Measurements from ENCODE around the gene PSG11. TPM values are rescaled to one million over a fixed set of nuclear protein-coding genes. Genes with fewer than 3 reads are reported as not detected.
"Not testable (repeated sequence)": the region's sequence is repeated elsewhere in the genome, so short reads cannot be mapped to it uniquely, and the experiment has no call there.

The PSG11 gene
- under 1 TPM in 2 of 3 donors, not detected in 1; 0.24 to 0.30 TPM for polyA plus RNA-seq (ENCODE audit: insufficient read length in 3 of 3)
- long read RNA-seq, donor 1 = 0 reads
- long read RNA-seq, donor 2 = 0 reads
- long read RNA-seq, donor 3 = 0 reads
- long read RNA-seq, donor 4 = 0 reads
- long read RNA-seq, donor 5 = 0 reads
- long read RNA-seq, donor 6 = 0 reads
- long read RNA-seq, donor 7 = 0 reads
- long read RNA-seq, donor 8 = 0 reads
- long read RNA-seq, donor 9 = 0 reads
- long read RNA-seq, donor 10 = 0 reads
- long read RNA-seq, donor 11 = 0 reads
- long read RNA-seq, donor 12 = 0 reads
- long read RNA-seq, donor 13 = 0 reads
- long read RNA-seq, donor 14 = 0 reads
- long read RNA-seq, donor 15 = 0 reads
- long read RNA-seq, donor 16 = 0 reads

DNA sequence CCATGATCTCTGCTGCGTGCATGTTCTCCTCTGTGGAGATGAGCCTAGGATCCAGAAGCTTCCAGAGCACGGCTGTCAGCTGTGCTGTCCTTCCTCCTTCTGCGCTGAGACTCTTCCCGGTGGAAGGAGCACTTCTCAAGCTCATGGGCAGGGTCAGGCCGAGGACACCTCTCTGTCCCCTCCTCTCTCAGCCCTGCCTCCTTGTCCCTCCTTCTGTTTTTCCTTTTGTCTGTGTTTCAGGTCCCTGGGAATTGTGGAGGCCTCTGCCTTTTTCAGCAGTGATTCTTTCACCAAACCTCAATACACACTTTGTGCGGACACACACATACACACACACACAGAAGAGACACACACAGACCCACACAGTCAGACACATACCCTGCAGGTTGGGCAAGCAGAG lies at the start of gene PSG11:
Gene PSG11 (minus strand): TSS at position 101 of the 400 bp plus-strand sequence. CDS start 97 bp downstream, at position 4.
- DNase-seq (ENCODE audit: extremely low read depth in 1 of 11, low read depth in 9 of 11, low spot score in 4 of 11) = not testable (repeated sequence)

GRCh38 chr19:43062418-43062817 lies 36.1 kb upstream of the PSG11 start:
- not testable (repeated sequence) for DNase-seq (ENCODE audit: extremely low read depth in 1 of 11, low read depth in 9 of 11, low spot score in 4 of 11)

GRCh38 chr19:43061326-43061725 lies 35.1 kb upstream of the PSG11 start:
- not testable (repeated sequence) for DNase-seq (ENCODE audit: extremely low read depth in 1 of 11, low read depth in 9 of 11, low spot score in 4 of 11)

GRCh38 chr19:43060254-43060653 lies 34.0 kb upstream of the PSG11 start:
- not testable (repeated sequence) for DNase-seq (ENCODE audit: extremely low read depth in 1 of 11, low read depth in 9 of 11, low spot score in 4 of 11)

- not testable (repeated sequence) for DNase-seq (ENCODE audit: extremely low read depth in 1 of 11, low read depth in 9 of 11, low spot score in 4 of 11)
These were observed 33.2 kb upstream of the PSG11 start for GRCh38 chr19:43059482-43059881.

GRCh38 chr19:43058440-43058839 lies 32.2 kb upstream of the PSG11 start:
- not testable (repeated sequence) for DNase-seq (ENCODE audit: extremely low read depth in 1 of 11, low read depth in 9 of 11, low spot score in 4 of 11)

- DNase-seq (ENCODE audit: extremely low read depth in 1 of 11, low read depth in 9 of 11, low spot score in 4 of 11) = not testable (repeated sequence)
These were observed 21.7 kb upstream of the PSG11 start for GRCh38 chr19:43047966-43048365.

DNA sequence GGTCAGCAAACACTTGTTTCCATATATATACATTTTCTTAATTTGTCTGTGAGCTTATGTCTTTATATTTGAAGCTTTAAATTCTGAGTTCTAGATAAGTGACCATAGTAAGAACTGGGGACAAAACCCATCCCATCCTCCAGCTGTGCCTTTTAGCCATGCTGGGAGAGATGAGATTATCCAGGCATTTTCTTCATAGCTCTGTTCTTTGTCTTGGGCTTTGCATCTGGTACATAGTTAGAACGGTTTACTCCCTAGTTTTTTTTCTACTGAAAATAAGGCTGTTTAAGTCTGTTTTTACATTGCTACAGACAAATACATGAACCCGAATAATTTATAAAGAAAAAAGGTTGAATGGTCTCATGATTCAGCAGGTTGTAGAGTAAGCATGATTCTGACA lies 20.3 kb upstream of the PSG11 start:
- DNase-seq (ENCODE audit: extremely low read depth in 1 of 11, low read depth in 9 of 11, low spot score in 4 of 11) = not testable (repeated sequence)

GRCh38 chr19:43043492-43044180 lies 17.4 kb upstream of the PSG11 start:
- not testable (repeated sequence) for DNase-seq (ENCODE audit: extremely low read depth in 1 of 11, low read depth in 9 of 11, low spot score in 4 of 11)

DNA sequence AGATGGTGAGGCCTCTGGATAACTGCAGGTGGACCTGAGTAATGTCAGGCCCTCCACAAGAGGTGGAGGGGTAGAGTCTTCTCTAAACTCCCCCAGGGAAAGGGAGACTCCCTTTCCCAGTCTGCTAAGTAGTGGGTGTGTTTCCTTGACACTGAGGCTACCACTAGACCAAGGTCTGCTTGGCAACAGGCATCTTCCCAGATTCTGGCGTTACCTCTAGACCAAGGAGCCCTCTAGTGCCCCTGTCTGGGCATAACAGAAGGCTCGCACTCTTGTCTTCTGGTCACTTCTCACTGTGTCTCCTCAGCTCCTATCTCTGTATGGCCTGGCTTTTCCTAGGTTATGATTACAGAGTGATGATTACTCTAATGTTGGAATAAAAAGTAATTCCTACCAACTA lies 5.4 kb upstream of the PSG11 start:
- not testable (repeated sequence) for DNase-seq (ENCODE audit: extremely low read depth in 1 of 11, low read depth in 9 of 11, low spot score in 4 of 11)

GRCh38 chr19:43028866-43029265 lies 2.6 kb upstream of the PSG11 start:
- no peak for DNase-seq (ENCODE audit: extremely low read depth in 1 of 11, low read depth in 9 of 11, low spot score in 4 of 11)

DNA sequence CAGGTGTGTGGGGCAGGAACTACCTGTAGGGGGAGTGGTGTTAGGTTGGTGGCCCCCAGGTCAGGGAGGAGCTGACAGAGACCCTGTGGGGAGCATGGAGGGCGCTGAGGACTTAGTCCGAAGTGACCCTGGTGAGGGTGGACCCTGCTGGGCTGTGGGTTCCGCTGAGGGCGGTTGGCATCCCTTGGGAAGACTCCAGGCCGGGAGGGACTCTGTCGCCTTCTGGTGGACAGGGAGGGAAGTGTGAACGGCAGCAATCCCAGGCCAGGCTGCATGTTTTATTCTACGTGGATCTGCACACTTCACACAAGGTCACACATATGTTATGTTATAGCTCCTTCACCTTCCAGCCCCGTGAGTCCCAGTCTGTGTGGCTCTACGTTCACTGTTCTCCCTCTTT lies 1.7 kb upstream of the PSG11 start:
- DNase-seq (ENCODE audit: extremely low read depth in 1 of 11, low read depth in 9 of 11, low spot score in 4 of 11) = not testable (repeated sequence)

DNA sequence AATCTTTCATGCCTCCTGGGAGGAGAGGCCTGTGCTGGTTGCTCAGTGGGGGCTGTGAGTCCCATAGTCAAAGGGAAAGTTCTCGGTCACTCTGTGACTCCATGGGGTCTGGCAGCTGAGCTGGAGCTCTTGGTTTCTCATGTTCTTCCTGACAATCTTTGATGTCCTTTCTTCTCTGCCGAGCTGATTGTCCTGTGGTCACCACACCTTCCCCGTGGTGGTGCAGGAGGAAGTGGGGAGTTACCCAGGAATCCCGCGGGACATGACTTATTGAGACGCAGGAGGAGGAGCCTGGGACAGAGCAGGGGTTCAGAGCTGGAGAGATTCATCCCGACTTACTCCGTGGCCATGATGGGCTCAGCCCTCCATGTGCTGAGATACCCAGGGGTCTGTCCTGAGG lies 792 bp upstream of the PSG11 start:
- not testable (repeated sequence) for DNase-seq (ENCODE audit: extremely low read depth in 1 of 11, low read depth in 9 of 11, low spot score in 4 of 11)

GRCh38 chr19:43022098-43022497 lies 4.2 kb downstream of the PSG11 start:
- not testable (repeated sequence) for DNase-seq (ENCODE audit: extremely low read depth in 1 of 11, low read depth in 9 of 11, low spot score in 4 of 11)

DNA sequence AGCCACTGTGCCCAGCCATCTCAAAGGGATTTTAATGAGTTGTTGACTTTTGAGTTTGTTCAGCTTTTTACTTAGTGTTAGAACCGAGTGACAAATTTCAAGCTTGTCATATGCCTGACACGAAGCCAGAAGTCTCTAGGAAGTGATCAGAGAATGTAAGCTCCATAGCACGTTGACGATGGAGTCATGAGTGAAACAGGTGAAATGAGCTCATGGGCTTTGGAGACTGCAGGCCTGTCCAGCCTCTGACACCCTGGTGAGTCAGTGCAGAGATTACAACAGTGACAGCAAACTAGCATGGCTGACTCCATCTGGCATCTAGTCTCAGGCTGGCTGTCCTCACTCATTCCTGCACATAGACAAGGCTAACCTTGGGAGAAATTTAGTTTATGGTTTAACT lies 4.6 kb downstream of the PSG11 start:
- DNase-seq (ENCODE audit: extremely low read depth in 1 of 11, low read depth in 9 of 11, low spot score in 4 of 11) = not testable (repeated sequence)

- DNase-seq (ENCODE audit: extremely low read depth in 1 of 11, low read depth in 9 of 11, low spot score in 4 of 11) = peak in 1 of 11 donors; percentile 3
These were observed 6.7 kb downstream of the PSG11 start for GRCh38 chr19:43019588-43019987.

GRCh38 chr19:43005841-43006240 lies 20.4 kb downstream of the PSG11 start:
- DNase-seq (ENCODE audit: extremely low read depth in 1 of 11, low read depth in 9 of 11, low spot score in 4 of 11) = not testable (repeated sequence)

- DNase-seq (ENCODE audit: extremely low read depth in 1 of 11, low read depth in 9 of 11, low spot score in 4 of 11) = not testable (repeated sequence)
These were observed 21.4 kb downstream of the PSG11 start for GRCh38 chr19:43004846-43005245.

DNA sequence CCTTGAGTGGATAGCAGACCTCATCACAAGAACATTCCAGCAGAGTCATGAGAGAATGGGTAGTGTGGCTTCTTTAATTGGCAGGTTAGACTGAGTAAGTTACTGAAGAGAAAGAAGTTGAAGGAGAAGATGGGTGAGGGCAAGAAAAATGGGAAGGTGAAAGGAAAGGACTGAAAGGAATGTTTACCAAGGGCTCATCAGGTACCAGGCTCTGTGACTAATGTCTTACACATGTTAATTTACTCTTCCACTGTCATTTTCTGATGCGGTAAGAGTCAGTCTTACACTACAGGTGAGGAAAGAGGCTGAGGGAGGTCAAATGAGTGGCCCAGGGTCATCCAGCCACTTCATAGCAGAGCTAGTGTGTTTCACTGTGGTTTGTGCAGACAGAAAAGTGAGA lies 22.6 kb downstream of the PSG11 start:
- not testable (repeated sequence) for DNase-seq (ENCODE audit: extremely low read depth in 1 of 11, low read depth in 9 of 11, low spot score in 4 of 11)

DNA sequence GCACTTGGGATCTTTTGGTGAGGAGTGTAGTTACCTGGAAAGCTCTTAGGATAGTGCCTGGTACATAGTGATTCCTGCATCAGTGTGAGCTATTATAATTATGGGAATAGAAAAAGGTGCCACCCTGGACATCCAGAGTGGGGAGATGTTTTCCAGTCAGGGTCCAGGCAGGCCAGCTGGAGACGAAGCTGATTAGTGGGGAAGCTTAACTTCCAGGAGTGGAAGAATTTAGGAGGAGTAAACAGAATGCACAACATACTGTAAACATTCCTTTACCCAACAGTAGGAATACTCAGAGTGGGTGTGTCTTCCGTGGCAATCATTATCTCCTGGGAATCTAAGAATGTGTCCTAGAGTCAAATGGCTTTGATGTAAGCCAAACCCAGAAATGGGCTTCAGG lies 23.3 kb downstream of the PSG11 start:
- not testable (repeated sequence) for DNase-seq (ENCODE audit: extremely low read depth in 1 of 11, low read depth in 9 of 11, low spot score in 4 of 11)
